KOPT-K1 (cell line): ENCODE measurements around the gene CHADL.
"Not testable (repeated sequence)": the region's sequence is repeated elsewhere in the genome, so short reads cannot be mapped to it uniquely, and the experiment has no call there.

Experiments used
- H3K27ac ChIP-seq: fragments of 200-600 bp; sonication (generic); 2 replicates; pipeline ENCODE4 v1.5.1; 2016; ENCODE audit warnings: antibody characterized with exemption, mild to moderate bottlenecking, low read depth, low read length; ENCODE audit not compliant: poor library complexity, severe bottlenecking
- H3K36me3 ChIP-seq: fragments of 200-600 bp; sonication (generic); 2 replicates; pipeline ENCODE4 v1.5.1; 2017; ENCODE audit warnings: antibody characterized with exemption, mild to moderate bottlenecking, low read length, moderate library complexity; ENCODE audit not compliant: insufficient read depth
- H3K9me3 ChIP-seq: fragments of 200-600 bp; sonication (generic); 2 replicates; pipeline ENCODE4 v1.5.1; 2017; ENCODE audit warnings: antibody characterized with exemption, low read length, mild to moderate bottlenecking; ENCODE audit not compliant: insufficient read depth, poor library complexity, severe bottlenecking

CHADL gene

DNA sequence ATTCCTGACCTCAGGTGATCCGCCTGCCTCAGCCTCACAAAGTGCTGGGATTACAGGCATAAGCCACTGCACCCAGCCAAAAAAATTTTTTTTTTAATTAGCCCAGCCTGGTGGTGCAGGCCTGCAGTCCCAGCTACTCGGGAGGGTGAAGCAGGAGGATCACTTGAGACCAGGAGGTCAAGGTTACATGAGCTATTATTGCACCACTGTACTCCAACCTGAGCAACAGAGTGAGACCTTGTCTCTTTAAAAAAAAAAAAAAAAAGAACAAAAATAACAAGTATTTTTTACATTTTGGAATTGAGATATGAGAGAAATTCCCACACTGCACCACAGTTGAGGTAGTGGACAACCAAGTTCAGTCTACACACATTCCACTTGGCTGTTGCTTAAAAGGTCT is 49.3 kb downstream of the CHADL start:
- no peaks in the 10 kb centered on the region for H3K36me3 ChIP-seq
- H3K9me3 ChIP-seq, result no peaks in the 10 kb centered on the region

DNA sequence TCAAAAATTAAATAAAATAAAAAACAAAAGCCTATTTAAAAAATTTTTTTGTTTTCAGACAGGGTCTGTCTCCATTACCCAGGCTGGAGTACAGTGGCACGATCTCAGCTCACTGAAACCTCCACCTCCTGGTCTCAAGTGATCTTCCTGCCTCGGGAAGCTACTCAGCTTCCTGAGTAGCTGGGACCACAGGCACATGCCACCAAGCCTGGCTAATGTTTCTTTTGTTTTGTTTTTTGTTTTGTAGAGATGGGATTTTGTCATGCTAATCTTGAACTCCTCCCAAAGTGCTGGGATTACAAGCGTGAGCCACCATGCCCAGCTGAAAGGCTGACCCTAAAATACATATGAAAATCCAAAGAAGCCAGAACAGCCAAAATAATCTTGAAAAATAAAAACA is 56.1 kb downstream of the CHADL start:
- Histone ChIP-seq H3K36me3 (peaks cover 19% of the 10 kb centered on the region), H3K9me3 (no peaks in the 10 kb centered on the region), H3K27ac (no peak overlapping the region)

More for the DNA sequence above, 49.3 kb downstream of the CHADL start:
- no peak overlapping the region for H3K27ac ChIP-seq

DNA sequence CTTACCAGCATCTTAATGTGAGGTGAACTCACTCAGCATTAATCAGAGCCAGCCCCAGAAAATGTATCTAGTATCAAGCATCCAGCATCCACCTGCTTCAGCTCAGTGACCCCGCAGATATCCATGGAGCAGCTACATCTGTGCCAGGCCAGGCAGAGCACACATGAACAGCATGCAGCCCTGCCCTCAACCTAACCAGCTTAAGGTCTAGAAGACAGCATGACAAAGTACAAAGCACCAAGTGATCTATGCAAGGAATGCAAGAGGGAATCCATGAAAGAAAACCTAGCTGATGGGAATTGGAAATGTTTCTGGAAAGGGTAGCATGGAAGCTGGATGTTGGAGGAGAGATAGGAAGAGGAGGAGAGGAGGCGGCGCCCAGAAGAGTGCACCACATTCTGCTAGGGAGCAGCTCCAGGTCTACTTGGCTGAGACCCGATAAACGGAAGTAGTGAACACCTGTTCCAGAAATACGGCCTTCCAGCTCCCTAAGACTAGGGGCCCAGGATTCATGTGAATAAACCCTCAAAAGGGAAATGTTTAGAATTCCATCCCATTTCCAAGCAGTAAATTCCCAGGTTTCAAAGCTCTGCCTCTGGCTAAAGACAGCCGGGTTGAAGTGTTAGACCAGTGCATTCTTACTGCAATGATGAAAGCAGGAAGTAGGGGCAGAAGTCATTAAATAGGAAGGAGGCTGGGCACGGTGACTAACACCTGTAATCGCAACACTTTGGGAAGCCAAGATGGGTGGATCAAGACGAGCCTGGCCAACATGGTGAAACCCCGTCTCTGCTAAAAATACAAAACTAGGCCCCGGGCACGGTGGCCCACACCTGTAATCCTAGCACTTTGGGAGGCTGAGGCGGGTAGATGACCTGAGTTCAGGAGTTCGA is 59.1 kb downstream of the CHADL start:
- Histone ChIP-seq H3K9me3 (no peaks in the 10 kb centered on the region), H3K27ac (no peak overlapping the region), H3K36me3 (peaks cover 48% of the 10 kb centered on the region)

DNA sequence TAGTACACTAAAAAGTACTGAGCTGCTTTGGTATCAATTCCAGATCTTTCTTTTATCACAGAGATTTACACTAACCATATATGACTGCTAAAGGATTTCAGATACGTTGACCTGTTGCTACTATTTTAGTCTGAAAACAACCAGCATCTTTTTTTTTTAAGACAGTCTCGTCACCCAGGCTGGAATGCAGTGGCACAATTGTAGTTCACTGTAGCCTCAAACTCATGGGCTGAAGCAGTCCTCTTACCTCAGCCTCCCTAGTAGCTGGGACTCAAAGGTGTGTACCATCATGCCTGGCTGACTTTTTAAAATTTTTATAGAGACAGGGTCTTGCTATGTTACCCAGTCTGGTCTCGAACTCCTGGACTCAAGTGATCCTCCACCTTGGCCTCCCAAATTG is 59.8 kb downstream of the CHADL start:
- H3K27ac ChIP-seq, result no peak overlapping the region

DNA sequence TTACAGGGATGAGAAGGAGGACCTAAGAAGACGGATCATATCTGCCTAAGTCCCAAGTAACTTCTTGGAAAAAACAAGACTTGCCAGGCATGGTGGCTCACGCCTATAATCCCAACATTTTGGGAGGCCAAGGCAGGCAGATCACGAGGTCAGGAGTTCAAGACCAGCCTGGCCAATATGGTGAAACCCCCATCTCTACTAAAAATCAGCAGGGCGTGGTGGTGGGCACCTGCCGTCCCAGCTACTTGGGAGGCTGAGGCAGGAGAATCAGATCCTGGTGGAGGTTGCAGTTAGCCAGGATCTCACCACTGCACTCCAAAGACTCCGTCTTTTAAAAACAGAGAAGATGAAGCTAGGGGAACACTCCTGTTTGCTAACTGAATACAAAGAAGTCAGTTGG is 60.4 kb downstream of the CHADL start:
- H3K36me3 ChIP-seq, result peaks cover 60% of the 10 kb centered on the region
- not testable (repeated sequence) for H3K9me3 ChIP-seq, H3K27ac ChIP-seq

More for the DNA sequence above, 59.8 kb downstream of the CHADL start:
- peaks cover 54% of the 10 kb centered on the region for H3K36me3 ChIP-seq
- H3K9me3 ChIP-seq, result no peaks in the 10 kb centered on the region
